Embryonic facial prominence (tissue), 1 donor: ENCODE measurements around the gene GNAI3.
A peak's percentile ranks its signal among the peaks of the same experiment; 100 is the strongest.
"Not testable (repeated sequence)": the region's sequence is repeated elsewhere in the genome, so short reads cannot be mapped to it uniquely, and the experiment has no call there.

Experiments used
- DNase-seq: peaks from one replicate; pipeline ENCODE4 v3.0.0-alpha.2; 2016; ENCODE audit errors: extremely low spot score

Gene GNAI3

DNA sequence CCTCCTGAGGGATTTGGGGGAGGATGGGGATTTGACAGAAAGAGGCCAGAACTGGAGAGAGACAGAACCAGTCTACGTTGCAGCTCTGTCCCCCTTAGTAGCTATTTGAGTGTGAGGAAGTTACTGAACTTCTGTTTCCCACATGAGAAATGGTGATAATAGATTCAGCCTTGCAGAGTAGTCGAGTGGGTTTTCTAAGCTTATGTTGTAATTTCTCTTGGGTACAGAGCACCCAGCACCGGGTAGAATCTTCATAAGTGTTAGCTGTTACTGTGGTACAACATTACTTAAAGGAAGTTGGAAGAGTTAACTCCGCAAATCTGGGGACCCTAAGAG lies 112.2 kb downstream of the GNAI3 start:
- DNase-seq = not testable (repeated sequence)

GRCh38 chr1:109661391-109661790 lies 113.0 kb downstream of the GNAI3 start:
- no peak for DNase-seq

- no peak for DNase-seq
These were observed 116.3 kb downstream of the GNAI3 start for GRCh38 chr1:109664671-109665070.

- DNase-seq = peak; percentile 82
These were observed 119.2 kb downstream of the GNAI3 start, which contains the start of gene GSTM2 for GRCh38 chr1:109667452-109668122. Gene GSTM2 (plus strand): TSS chr1:109668057. CDS start chr1:109668116, 59 bp downstream.
